Esophagus mucosa (tissue), 1 donor: Measurements from ENCODE around the gene TMEM132E. TPM values are rescaled to one million over a fixed set of nuclear protein-coding genes. Genes with fewer than 3 reads are reported as not detected.
A peak's percentile ranks its signal among the peaks of the same experiment; 100 is the strongest.
"Not testable (repeated sequence)": the region's sequence is repeated elsewhere in the genome, so short reads cannot be mapped to it uniquely, and the experiment has no call there.

Source experiments
- ATAC-seq: fragments of 200-7000 bp; cut with Tn5 transposase; one replicate; pipeline ENCODE4 v1.9.1; 2020
- total RNA-seq: library from RNA; stranded (reverse); gene quantifications from one replicate; pipeline ENCODE4 v1.2.4, GENCODE V29; 2023
- donor health status: DM: yes; HTN: yes; CAD: no.

TMEM132E gene, protein sequence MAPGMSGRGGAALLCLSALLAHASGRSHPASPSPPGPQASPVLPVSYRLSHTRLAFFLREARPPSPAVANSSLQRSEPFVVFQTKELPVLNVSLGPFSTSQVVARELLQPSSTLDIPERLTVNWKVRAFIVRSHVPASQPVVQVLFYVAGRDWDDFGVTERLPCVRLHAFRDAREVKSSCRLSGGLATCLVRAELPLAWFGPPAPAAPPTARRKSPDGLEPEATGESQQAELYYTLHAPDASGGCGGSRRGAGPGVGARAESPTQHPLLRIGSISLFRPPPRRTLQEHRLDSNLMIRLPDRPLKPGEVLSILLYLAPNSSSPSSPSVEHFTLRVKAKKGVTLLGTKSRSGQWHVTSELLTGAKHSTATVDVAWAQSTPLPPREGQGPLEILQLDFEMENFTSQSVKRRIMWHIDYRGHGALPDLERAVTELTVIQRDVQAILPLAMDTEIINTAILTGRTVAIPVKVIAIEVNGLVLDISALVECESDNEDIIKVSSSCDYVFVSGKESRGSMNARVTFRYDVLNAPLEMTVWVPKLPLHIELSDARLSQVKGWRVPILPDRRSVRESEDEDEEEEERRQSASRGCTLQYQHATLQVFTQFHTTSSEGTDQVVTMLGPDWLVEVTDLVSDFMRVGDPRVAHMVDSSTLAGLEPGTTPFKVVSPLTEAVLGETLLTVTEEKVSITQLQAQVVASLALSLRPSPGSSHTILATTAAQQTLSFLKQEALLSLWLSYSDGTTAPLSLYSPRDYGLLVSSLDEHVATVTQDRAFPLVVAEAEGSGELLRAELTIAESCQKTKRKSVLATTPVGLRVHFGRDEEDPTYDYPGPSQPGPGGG (N-terminal part only)
- total RNA-seq: not detected

DNA sequence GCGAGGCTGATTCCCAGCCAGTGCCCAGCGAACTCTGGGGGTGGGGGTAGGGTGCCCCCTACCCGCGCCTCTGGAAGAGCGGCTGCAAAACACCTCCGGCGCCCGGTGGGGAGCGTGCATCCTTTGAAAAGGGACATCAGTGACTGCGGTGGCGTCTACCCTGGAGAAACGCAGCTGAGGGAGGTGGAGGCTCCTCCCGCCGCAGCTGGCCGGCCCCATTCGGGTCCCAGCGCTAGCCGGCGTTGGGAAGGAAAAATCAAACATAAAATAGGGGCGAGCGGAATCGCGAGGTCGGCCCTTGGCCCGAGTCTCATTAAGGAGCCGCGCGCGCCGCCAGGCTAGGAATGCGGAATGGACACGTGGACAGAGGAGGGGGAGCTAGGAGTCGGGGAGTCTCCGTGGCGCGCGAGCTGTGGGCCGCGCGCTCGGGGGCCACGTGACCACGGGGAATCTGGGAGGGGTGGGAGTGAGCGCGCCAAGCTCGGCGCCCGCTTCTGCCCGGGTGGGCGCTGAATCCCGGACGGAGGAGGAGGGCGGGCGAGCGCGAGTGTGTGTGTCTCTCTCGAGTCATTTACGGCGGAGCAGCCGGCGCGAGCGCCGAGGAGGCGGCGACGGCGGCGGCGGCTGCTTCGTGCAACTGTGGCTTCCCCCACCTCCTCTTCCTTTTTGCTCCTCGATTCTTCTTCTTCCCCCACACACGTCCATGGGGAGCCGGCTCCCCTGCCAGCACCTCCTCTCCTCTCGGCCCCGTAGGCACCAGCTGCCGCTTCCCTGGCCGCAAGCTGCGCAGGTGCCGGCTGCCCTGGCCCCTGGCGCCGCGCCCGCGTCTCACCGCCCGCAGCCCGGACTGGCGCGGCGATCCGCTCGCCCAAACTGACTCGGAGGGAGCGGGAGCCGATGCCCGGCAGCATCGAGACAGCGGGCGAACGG lies at the start of gene TMEM132E:
Gene TMEM132E (plus strand): TSS at position 566 of the 930 bp plus-strand sequence. CDS start 1,495 bp downstream, outside the sequence.
- no peak for ATAC-seq

- ATAC-seq: no peak
Observed at GRCh38 chr17:34530918-34531317, 48.5 kb upstream of the TMEM132E start.

- no peak for ATAC-seq
Observed at GRCh38 chr17:34532281-34533065, 46.9 kb upstream of the TMEM132E start.

- no peak for ATAC-seq
Observed at GRCh38 chr17:34533806-34534527, 45.4 kb upstream of the TMEM132E start.

GRCh38 chr17:34537445-34537844 lies 41.9 kb upstream of the TMEM132E start:
- ATAC-seq: no peak

DNA sequence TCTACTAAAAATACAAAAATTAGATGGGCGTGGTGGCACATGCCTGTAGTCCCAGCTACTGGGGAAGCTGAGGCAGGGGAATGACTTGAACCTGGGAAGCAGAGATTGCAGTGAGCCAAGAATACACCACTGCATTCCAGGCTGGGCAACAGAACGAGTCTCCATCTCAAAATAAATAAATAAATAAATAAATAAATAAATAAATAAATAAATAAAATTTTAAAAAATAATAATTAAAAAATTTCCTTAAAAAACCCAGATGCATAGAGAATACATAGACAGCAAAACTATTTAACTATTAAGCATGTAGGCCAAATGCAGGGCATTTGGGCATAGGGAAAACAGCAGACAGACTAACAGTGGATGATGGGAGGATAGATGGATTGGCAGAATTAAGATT lies 40.8 kb upstream of the TMEM132E start:
- not testable (repeated sequence) for ATAC-seq

- no peak for ATAC-seq
Observed at GRCh38 chr17:34539881-34540280, 39.5 kb upstream of the TMEM132E start.

DNA sequence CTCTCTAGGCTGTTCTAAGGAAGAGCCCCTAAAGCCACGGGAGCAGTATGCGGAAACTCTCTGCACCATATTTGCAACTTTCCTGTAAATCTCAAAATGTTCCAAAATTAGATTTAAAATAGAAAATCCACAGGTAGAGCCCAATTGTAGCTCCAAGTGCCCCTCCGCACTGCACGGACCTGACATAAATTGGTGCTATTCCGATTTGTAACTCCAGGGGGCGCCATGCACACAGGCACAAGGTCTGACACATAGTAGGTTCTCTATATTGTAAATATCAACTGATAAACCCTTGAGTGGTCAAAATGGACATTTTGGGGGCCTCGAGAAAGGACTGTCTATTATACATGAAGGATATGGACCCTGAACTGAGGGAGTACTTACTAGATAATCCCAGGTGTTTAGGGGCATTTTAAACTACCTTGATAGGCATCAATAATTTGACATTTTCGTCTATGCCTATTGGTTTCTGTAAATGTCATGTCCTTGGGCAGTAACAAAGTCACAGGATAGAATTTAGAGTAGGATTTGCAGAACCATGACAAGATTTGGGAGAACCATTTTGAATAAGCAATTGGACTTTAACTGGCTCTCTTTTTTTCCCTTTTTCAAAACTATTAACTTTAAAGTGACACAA lies 36.6 kb upstream of the TMEM132E start:
- no peak for ATAC-seq

DNA sequence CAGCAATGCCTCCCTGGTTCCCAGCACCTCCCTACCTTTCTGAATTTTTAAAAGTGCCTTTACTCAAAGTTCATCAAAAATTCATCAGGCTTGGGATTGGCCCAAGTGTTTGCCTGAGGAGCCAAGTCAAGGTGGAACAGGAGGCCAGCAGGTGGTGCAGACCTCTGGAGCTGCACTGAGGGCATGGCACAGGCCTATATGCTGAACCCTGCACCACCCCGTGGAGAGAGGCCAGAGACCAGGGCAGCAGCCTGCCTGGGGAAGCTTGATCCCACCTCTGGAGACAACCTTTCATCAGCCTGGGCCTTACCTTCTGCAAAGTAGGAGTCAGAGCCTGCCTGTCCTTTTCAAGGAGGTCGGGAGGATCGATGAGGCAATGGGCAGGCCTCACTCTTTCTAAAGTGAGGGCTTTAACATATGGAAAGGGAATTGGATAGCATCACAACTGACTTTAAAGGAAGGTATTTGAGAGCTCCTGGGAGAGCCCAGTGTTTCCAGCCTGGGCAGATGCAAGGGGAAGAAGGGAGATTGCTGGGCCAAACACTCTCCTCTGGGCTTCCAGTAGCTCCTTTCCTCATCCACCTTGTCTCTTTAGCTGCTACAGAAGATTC lies 31.8 kb upstream of the TMEM132E start:
- ATAC-seq: no peak

- no peak for ATAC-seq
Observed at GRCh38 chr17:34549966-34550365, 29.4 kb upstream of the TMEM132E start.

- no peak for ATAC-seq
Observed at GRCh38 chr17:34553907-34554306, 25.5 kb upstream of the TMEM132E start.

GRCh38 chr17:34556384-34556783 lies 23.0 kb upstream of the TMEM132E start:
- peak; percentile 23 for ATAC-seq

GRCh38 chr17:34556931-34557330 lies 22.5 kb upstream of the TMEM132E start:
- no peak for ATAC-seq

- no peak for ATAC-seq
Observed at GRCh38 chr17:34561328-34561727, 18.1 kb upstream of the TMEM132E start.

DNA sequence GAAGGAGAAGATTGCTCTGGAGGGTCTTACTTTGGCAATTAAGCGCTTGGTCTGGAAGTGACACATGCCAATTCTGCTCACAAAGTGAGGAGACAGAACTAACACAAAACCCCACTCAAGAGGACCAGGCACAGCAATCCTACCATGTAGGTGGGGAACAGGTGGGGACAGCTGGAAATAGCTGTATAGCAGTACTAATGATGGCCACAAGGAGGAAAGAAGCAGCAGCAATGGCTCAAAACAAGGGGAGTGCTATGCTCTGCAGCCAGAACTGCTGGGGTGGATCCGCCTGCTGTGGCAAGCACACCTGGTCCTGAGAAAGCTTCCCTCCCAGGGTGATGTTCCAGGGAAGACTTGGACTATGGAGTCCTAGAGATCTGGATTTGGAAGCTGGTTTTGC lies 17.0 kb upstream of the TMEM132E start:
- ATAC-seq: no peak

- no peak for ATAC-seq
Observed at GRCh38 chr17:34565713-34566112, 13.7 kb upstream of the TMEM132E start.

DNA sequence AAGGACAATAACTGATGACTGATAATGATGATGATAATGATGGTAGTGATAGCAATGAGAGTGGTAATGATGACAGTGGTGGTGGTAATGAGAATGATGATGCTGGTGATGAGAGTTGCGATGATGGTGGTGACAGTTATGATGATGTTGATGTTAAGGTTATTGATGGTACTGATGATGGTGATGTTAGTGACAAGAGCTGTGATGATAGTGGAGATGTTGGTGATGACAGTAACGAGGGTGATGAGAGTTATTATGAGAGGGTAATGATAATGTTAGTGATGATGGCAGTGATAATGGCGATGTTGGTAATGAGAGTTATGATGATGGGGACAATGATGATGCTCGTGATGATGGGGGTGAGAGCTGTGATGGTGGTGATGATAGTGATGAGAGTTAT lies 13.2 kb upstream of the TMEM132E start:
- ATAC-seq: no peak

DNA sequence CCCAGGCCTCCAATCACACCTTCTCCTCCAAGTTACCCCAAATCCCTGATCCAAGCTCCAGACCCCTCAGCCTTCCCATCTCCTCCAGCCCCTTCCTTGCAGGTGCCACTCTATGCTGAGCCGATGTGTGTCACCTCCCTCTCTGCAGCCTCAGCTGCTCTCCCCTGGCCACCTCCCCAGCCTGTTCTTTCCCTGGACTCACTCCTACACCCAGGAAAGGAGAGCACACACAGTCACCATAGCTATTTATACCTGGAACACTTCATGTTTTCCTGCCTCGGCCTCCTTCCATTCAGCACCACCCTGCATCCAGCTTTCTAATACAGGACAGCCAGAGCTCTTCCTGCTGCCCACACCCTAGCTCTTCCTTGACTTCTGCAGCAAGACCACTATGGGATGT lies 12.5 kb upstream of the TMEM132E start:
- no peak for ATAC-seq

DNA sequence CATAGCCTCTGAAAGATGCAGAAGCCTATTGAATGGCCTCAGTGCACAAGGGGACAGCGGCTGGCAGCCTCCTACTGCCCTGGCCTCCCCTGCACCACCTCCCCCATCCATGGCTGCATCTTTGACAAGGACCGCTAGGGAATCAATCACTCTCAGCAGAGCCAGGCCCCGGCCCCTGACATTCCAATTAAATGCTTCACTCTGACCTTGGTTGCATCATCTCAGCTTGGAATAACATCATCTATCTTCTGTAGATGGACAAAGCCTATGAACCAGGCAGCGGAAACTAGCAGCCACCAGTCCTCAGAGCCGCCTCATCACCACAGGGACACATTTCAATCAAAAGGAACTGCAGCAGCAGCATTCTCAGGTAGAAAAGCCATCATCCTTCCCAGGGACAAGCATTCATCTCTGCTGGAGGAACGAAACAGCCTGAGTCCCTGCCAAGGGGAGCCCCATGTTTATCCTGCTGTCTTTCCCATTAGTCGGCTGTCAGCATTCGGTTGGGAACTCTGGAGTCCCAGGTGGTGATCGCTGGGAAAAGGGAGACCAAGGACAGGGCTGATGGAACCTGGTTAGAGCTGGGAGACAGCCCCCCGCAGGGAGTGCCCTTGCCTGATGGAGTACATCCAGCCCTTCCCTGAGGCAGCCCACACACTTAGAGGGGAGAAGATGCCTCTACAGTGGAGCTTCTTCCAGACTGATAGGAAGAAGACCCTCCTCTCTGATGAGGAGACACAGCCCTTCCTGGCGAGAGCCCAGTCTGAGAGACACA lies 11.5 kb upstream of the TMEM132E start:
- ATAC-seq: no peak
